SK-N-SH treated with all-trans-retinoic acid at 6 μM for 48 hours (cell line): Measurements from ENCODE around the gene GPR132.

Experiments used
- BACH2 ChIP-seq: fragments of 250-450 bp; sonication (Bioruptor Pico); IDR thresholded peaks from 2 replicates; pipeline ENCODE4 v1.9.0; 2021; ENCODE audit warnings: mild to moderate bottlenecking, borderline replicate concordance
- CSDC2 ChIP-seq: fragments of 250-450 bp; sonication (Bioruptor Pico); IDR thresholded peaks from 2 replicates; pipeline ENCODE4 v1.5.0; 2020; ENCODE audit warnings: mild to moderate bottlenecking, moderate library complexity
- OSR1 ChIP-seq: fragments of 250-450 bp; sonication (Bioruptor Pico); IDR thresholded peaks from 2 replicates; pipeline ENCODE4 v1.8.0; 2022; ENCODE audit warnings: moderate library complexity, mild to moderate bottlenecking, inconsistent platforms
- PPARA ChIP-seq: fragments of 250-450 bp; sonication (Bioruptor Pico); IDR thresholded peaks from 2 replicates; pipeline ENCODE4 v1.5.0; 2020; ENCODE audit warnings: mild to moderate bottlenecking, borderline replicate concordance
- RARB ChIP-seq: fragments of 250-450 bp; sonication (Bioruptor Pico); IDR thresholded peaks from 2 replicates; pipeline ENCODE4 v1.8.0; 2021; ENCODE audit warnings: mild to moderate bottlenecking, moderate library complexity
- TCF4 ChIP-seq: fragments of 250-450 bp; sonication (Bioruptor Pico); IDR thresholded peaks from 2 replicates; pipeline ENCODE4 v1.8.0; 2021; ENCODE audit warnings: mild to moderate bottlenecking, moderate library complexity, borderline replicate concordance
- TSHZ2 ChIP-seq: fragments of 250-450 bp; sonication (Bioruptor Pico); IDR thresholded peaks from 2 replicates; pipeline ENCODE4 v1.5.0; 2020; ENCODE audit warnings: mild to moderate bottlenecking, moderate library complexity
- ZC3H10 ChIP-seq: fragments of 250-450 bp; sonication (Bioruptor Pico); IDR thresholded peaks from 2 replicates; pipeline ENCODE4 v1.5.1; 2021; ENCODE audit warnings: mild to moderate bottlenecking, moderate library complexity
- ZFP30 ChIP-seq: fragments of 450-650 bp; formaldehyde crosslinking; IDR thresholded peaks from 2 replicates; pipeline ENCODE4 v1.5.0; 2022; ENCODE audit warnings: mild to moderate bottlenecking, moderate library complexity
- ZNF8 ChIP-seq: fragments of 450-650 bp; formaldehyde crosslinking; IDR thresholded peaks from 2 replicates; pipeline ENCODE4 v1.5.0; 2020; ENCODE audit warnings: mild to moderate bottlenecking, moderate library complexity
- TF ChIP-seq, protein P1 (sequence below): fragments of 250-450 bp; sonication (Bioruptor Pico); IDR thresholded peaks from 2 replicates; pipeline ENCODE4 v1.5.1; 2020; ENCODE audit warnings: low read depth, mild to moderate bottlenecking, moderate library complexity
- TF ChIP-seq, protein P2 (sequence below): fragments of 250-450 bp; sonication (Bioruptor Pico); IDR thresholded peaks from 2 replicates; pipeline ENCODE4 v1.8.0; 2020; ENCODE audit warnings: mild to moderate bottlenecking, moderate library complexity, borderline replicate concordance
- TF ChIP-seq, protein P3 (sequence below): fragments of 250-450 bp; sonication (Bioruptor Pico); IDR thresholded peaks from 2 replicates; pipeline ENCODE4 v1.5.1; 2021; ENCODE audit warnings: mild to moderate bottlenecking, moderate library complexity

- TF ChIP-seq OSR1 (CRISPR knock-in tag) (no peak), ZNF8 (CRISPR knock-in tag) (no peak), ZFP30 (no peak), BACH2 (CRISPR knock-in tag) (no peak), PPARA (CRISPR knock-in tag) (no peak), ZC3H10 (CRISPR knock-in tag) (no peak), RARB (no peak), CSDC2 (CRISPR knock-in tag) (no peak), TCF4 (CRISPR knock-in tag) (no peak), TSHZ2 (CRISPR knock-in tag) (no peak)
- TF ChIP-seq, protein P1, sequence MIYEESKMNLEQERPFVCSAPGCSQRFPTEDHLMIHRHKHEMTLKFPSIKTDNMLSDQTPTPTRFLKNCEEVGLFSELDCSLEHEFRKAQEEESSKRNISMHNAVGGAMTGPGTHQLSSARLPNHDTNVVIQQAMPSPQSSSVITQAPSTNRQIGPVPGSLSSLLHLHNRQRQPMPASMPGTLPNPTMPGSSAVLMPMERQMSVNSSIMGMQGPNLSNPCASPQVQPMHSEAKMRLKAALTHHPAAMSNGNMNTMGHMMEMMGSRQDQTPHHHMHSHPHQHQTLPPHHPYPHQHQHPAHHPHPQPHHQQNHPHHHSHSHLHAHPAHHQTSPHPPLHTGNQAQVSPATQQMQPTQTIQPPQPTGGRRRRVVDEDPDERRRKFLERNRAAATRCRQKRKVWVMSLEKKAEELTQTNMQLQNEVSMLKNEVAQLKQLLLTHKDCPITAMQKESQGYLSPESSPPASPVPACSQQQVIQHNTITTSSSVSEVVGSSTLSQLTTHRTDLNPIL (CRISPR knock-in tag), result no peak
- TF ChIP-seq, protein P2, sequence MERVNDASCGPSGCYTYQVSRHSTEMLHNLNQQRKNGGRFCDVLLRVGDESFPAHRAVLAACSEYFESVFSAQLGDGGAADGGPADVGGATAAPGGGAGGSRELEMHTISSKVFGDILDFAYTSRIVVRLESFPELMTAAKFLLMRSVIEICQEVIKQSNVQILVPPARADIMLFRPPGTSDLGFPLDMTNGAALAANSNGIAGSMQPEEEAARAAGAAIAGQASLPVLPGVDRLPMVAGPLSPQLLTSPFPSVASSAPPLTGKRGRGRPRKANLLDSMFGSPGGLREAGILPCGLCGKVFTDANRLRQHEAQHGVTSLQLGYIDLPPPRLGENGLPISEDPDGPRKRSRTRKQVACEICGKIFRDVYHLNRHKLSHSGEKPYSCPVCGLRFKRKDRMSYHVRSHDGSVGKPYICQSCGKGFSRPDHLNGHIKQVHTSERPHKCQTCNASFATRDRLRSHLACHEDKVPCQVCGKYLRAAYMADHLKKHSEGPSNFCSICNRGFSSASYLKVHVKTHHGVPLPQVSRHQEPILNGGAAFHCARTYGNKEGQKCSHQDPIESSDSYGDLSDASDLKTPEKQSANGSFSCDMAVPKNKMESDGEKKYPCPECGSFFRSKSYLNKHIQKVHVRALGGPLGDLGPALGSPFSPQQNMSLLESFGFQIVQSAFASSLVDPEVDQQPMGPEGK (CRISPR knock-in tag), result no peak
- TF ChIP-seq, protein P3, sequence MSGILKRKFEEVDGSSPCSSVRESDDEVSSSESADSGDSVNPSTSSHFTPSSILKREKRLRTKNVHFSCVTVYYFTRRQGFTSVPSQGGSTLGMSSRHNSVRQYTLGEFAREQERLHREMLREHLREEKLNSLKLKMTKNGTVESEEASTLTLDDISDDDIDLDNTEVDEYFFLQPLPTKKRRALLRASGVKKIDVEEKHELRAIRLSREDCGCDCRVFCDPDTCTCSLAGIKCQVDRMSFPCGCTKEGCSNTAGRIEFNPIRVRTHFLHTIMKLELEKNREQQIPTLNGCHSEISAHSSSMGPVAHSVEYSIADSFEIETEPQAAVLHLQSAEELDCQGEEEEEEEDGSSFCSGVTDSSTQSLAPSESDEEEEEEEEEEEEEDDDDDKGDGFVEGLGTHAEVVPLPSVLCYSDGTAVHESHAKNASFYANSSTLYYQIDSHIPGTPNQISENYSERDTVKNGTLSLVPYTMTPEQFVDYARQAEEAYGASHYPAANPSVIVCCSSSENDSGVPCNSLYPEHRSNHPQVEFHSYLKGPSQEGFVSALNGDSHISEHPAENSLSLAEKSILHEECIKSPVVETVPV (CRISPR knock-in tag), result no peak
Measured at GRCh38 chr14:105014631-105015030, 50.6 kb downstream of the GPR132 start.
